ENCODE data around the gene HHIP.

The HHIP gene

GRCh38 chr4:144655491-144655890 lies 9.5 kb downstream of the HHIP start:
- no peak for DNase-seq (ENCODE audit: low read depth in 2 of 2)

GRCh38 chr4:144656850-144657249 lies 10.9 kb downstream of the HHIP start:
- DNase-seq (ENCODE audit: low read depth in 2 of 2), result no peak

DNA sequence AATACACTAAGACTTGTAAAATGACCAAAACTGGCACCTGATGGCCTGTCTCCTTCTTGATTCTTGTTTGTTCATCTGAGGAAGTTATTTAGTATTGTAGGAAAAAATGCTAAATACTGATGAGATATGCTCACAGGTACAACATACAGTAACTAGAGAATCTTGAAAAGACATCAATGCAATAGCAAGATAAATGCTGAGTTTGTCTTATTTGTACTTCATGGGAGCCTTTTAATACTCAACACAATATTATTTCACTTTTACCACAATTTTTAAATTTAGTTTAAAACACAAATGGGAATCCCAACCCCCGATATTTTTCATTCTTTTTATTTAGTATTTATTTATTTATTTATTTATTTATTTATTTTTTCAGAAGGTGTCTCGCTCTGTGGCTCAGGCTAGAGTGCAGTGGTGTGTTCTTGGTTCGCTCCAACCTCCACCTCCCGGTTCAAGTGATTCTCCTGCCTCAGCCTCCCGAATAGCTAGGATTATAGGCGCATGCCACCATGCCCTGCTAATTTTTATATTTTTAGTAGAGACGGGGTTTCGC lies 12.1 kb downstream of the HHIP start:
- DNase-seq (ENCODE audit: low read depth in 2 of 2), result no peak

DNA sequence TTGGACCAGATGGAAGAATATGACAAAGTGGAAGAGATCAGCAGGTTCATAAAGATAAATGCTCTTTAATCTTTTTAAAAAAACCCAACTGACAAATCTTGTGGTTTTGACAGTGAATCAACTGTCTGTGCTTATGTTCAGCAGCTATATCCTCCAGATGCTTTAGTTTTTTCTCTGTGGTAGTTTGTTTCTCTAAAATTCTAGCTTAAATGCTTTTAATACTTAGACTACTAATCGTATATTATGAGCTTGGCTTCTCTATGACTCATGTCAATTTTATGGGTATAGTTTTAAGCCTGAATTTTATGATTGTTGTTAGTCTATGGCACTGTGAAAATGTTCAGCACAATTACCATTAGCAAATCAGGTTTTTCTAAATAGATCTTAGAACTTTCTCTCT lies 12.9 kb downstream of the HHIP start:
- DNase-seq (ENCODE audit: low read depth in 2 of 2), result no peak

DNA sequence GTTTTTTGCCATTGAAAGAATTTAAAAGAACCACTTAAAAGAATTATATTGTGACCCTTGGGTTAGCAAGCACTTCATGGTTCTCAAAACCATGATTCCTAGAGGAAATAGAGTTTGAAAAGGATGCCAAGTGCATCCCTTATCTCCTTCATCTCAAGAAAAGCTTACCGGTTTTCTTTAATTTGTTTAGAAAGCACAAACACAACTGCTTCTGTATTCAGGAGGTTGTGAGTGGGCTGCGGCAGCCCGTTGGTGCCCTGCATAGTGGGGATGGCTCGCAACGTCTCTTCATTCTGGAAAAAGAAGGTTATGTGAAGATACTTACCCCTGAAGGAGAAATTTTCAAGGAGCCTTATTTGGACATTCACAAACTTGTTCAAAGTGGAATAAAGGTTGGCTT lies 13.5 kb downstream of the HHIP start:
- no peak for DNase-seq (ENCODE audit: low read depth in 2 of 2)

DNA sequence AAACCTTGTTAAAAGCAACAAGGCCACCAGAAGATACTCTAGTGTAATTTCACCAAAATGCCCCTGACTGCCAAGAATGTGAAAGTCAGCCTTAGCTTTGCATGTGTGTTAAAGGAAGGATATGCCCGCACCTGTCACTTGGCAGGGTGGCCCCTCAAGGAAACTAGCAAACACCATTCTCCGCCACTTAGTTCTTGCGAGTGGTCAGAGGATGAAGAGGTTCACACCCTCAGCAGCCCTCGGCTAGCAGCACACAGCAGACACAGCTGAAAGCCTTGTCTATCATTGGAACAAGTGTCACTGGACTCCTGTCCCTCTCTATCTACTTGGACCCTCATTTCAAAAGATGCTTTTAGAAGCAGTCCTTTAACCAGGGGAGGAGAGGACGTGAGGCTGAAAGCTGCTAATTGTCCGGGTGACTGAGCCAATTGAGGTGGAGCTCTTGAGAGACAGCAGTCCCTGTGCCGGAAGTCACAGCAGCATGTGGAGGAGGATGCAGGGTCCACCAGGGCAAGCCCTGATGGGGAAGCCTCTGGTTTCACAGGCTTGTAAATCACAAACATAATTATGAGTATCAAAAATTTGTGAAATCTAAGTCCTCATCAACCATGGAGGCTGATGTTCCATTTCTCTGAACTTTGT lies 18.0 kb downstream of the HHIP start:
- DNase-seq (ENCODE audit: low read depth in 2 of 2), result no peak

DNA sequence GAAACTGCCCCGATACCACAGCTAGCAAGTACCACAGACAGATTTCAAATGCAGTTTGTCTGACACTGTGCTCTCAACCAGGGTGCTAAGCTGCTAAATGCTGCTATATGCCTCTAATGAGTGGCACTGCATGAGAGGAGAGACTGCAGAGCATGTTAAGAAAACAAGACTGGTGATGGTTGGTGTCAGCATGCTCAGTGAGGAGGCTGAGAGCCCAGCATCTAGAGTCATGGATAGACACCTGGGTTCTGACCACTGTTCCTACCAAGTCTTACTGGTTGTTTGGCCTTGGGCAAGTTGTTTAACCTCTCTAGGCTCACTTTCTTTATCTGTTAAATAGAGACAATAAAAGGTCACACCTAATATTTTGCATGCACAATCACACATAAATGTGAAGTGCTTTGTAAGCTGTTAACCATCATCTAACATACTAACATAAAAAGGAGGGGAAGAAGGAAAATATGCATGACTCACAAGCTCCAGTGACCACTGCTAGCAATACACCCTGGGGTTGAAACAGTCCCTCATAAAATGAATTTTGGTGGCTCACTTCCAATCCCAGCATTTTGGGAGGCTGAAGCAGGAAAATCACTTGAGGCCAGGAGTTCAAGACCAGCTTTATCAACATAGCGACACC lies 20.7 kb downstream of the HHIP start:
- DNase-seq (ENCODE audit: low read depth in 2 of 2), result no peak

GRCh38 chr4:144667500-144667899 lies 21.5 kb downstream of the HHIP start:
- DNase-seq (ENCODE audit: low read depth in 2 of 2), result no peak

DNA sequence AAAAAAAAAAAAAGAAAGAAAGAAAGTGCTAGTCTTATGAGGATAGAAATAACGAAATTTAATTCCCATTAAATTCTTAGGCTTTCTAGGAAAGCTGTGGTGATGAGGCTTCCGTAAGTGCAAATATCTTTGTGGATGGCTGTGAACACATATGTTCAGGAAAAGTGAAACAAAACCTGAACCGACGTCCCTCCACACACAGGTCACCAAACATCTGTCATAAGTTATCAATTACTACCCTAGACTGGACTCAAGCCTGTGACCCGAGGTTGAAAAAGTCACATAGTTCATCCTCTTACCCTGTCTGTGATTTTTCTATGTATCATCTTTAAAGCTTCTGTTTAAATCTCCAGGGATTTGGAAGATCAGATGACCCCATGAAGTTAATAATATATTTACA lies 24.8 kb downstream of the HHIP start:
- no peak for DNase-seq (ENCODE audit: low read depth in 2 of 2)

GRCh38 chr4:144674711-144675110 lies 28.8 kb downstream of the HHIP start:
- no peak for DNase-seq (ENCODE audit: low read depth in 2 of 2)

GRCh38 chr4:144681806-144682205 lies 35.9 kb downstream of the HHIP start:
- no peak for DNase-seq (ENCODE audit: low read depth in 2 of 2)

- DNase-seq (ENCODE audit: low read depth in 2 of 2), result no peak
Observed at GRCh38 chr4:144683516-144683915, 37.6 kb downstream of the HHIP start.

- no peak for DNase-seq (ENCODE audit: low read depth in 2 of 2)
Observed at GRCh38 chr4:144685911-144686310, 40.0 kb downstream of the HHIP start.

DNA sequence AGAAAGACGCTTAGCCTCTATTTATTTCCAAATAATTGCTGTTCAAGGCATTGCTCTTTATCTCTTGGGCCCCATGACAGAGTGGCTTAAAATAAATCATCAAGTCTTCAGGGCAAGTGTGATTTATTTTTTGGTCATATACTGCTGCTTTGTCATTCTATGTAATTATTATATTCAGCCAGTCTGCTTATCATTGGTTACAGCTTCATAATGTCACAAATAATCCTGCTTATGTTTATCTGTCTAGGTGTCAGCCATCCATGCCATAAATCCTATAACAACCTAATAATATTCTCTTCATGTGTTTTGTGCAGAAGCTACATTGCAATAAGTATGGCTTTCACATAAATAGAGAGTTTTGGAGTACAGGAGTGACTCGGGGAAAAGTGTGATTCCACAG lies 41.0 kb downstream of the HHIP start:
- no peak for DNase-seq (ENCODE audit: low read depth in 2 of 2)

DNA sequence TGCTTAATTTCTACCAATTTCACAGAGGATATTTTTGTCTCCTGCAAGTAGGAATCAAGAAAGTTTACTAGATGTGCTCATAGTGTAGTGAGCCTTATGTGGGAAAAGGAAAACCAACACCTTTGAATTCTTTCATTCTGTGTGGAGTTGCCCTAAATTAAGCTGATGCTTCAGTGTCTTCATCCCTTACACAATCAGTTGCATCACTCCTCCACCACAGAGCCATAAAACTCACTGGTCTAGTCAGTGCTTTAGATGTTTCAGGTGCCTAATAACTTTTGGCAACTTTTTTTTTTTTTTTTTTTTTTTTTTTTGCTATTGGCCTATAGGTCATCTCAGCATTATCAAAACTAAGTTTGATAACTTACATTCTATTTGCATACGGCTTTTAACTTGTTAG lies 41.5 kb downstream of the HHIP start:
- no peak for DNase-seq (ENCODE audit: low read depth in 2 of 2)

- DNase-seq (ENCODE audit: low read depth in 2 of 2), result no peak
Observed at GRCh38 chr4:144688035-144688569, 42.1 kb downstream of the HHIP start.

DNA sequence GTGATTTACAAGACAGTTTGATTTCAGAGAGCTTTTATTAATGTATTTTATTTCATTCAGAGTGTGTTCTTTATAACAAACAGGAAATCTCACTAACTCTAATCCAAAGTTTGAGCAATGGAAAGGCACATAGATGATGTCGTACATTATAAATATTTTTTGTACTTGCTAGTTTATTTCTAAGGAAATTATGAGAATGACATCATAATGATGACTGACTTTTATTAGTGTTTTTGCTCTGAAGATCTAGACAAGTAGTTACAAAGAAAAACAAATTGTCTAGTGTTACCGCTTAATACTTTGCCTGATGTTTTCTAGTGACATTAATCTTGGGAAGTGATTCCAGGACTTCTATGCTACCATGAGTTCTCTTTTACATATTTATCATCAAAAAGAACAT lies 43.2 kb downstream of the HHIP start:
- DNase-seq (ENCODE audit: low read depth in 2 of 2), result no peak

GRCh38 chr4:144695721-144696120 lies 49.8 kb downstream of the HHIP start:
- no peak for DNase-seq (ENCODE audit: low read depth in 2 of 2)

DNA sequence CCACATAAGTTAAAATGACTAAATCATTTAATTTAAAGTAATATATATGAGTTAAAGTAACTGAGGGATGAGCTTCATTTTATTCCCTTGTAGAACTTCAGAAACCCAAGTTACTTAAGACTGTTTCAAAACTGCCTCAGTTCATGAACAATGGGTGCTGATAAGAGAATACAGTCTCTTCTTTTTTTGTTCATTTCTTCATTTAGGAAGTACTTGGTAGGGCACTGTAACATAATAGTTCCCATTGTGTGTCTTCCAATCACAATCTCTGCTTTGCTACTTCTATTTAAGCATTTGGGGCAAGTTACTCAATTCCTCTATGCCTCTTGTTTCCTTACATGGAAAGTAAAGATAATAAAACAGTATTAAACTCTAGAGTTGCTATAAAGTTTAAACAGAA lies 50.4 kb downstream of the HHIP start:
- no peak for DNase-seq (ENCODE audit: low read depth in 2 of 2)

GRCh38 chr4:144699565-144699964 lies 53.6 kb downstream of the HHIP start:
- DNase-seq (ENCODE audit: low read depth in 2 of 2), result no peak

GRCh38 chr4:144701683-144702233 lies 55.8 kb downstream of the HHIP start:
- no peak for DNase-seq (ENCODE audit: low read depth in 2 of 2)

GRCh38 chr4:144703494-144703893 lies 57.5 kb downstream of the HHIP start:
- DNase-seq (ENCODE audit: low read depth in 2 of 2), result no peak

Data from activated CD4-positive, alpha-beta T cell treated with anti-CD3 and anti-CD28 coated beads for 24 hours (primary cell).